HTR-8/SVneo (cell line): ENCODE measurements around the gene KEL.
A peak's percentile ranks its signal among the peaks of the same experiment; 100 is the strongest.

Experiments
- DNase-seq: peaks from one replicate; pipeline ENCODE4 v3.0.0; 2011; ENCODE audit warnings: low spot score, mixed read lengths; ENCODE audit not compliant: insufficient read length
- FAIRE-seq: peaks from 2 replicates; lab custom pipeline; 2011; peaks lifted over from hg19 to GRCh38; lab: Jason Lieb, UNC

Gene KEL

DNA sequence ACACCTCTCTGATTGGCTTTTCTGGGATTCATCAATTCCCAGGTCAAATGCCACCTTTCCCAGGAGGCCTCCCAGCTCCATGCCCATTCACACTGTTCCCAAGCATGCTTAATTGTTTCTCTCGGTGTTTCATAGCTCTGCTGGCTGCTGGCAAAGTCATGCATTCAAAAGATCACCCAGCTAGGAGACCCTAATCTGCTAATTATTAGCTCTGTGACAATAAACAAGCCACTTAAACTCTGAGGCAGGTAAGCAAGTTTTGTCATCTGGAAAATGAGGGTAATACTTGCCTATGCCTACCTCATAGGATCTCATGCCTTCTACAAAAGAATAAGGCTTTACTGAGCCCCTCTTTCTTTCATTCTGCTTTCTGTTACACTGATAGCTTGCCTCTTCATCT, 828 bp upstream of the KEL start:
- no peak for DNase-seq
- FAIRE-seq: no peak

- FAIRE-seq (no peak), DNase-seq (no peak)
These were observed 579 bp downstream of the KEL start for GRCh38 chr7:142961595-142961972.

DNA sequence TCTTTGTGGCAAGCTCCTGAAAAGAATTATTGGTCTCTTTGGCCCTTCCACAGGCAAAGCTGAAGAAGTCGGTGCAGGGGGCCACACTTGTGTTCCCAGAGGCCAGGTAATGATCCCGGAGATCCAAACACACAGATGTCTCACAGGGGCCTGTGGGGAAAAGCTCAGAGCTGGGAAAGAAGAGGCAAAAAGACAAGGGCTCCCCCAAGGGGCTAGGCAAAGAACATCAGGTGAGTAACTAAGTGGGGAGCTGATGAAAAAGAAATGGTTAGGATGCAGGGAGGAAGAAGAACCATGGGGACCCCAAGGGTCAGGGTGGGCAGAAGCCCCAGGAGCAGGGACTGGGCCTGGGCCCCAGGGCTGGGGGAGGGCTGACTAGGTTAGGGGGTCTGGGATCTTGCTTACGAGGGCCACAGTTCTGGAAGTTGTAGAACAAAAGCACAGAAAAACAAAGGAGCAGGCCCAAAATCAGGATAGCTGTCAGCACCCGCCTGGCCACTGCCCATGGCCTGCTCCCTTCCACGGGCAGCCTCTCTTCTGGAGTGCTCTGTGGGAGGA, 1.1 kb downstream of the KEL start:
- FAIRE-seq (no peak), DNase-seq (no peak)

GRCh38 chr7:142959202-142959601, 3.0 kb downstream of the KEL start:
- FAIRE-seq: no peak

GRCh38 chr7:142957723-142958122, 4.4 kb downstream of the KEL start:
- FAIRE-seq (no peak), DNase-seq (no peak)

More at GRCh38 chr7:142959202-142959601, 3.0 kb downstream of the KEL start:
- DNase-seq: no peak

- no peak for FAIRE-seq
These were observed 5.1 kb downstream of the KEL start for GRCh38 chr7:142956951-142957623.

DNA sequence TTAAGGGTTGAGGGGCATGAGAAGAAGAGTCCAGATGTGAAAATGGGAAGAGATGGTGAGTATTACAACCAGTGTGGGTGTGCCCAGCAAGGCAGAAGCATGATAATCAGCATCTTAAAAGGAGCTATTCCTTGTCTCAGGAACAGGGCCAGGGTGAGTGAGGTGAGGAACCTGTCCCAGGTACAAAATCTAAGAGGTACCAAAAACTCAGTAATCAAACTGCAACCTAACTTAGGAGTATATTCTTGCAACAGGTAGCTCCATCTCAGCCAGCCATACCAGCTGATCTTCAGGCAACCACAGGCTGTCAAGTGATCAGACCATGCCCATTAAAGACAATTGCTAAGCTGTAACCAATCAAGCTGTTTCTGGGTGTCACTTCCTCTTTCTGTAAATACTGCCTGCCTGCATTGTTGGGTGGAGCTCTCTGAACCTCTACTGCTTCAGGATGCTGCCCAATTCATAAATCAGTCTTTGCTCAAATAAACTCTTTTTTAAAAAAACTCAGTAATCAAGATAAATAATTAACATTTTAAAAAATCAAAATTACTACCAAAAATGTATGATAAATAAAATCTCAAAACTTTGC, 7.4 kb downstream of the KEL start:
- DNase-seq: no peak
- FAIRE-seq: no peak

More at GRCh38 chr7:142956951-142957623, 5.1 kb downstream of the KEL start:
- no peak for DNase-seq

GRCh38 chr7:142950235-142950634, 11.9 kb downstream of the KEL start:
- no peak for FAIRE-seq
- no peak for DNase-seq

GRCh38 chr7:142948603-142949002, 13.6 kb downstream of the KEL start:
- no peak for FAIRE-seq
- no peak for DNase-seq

DNA sequence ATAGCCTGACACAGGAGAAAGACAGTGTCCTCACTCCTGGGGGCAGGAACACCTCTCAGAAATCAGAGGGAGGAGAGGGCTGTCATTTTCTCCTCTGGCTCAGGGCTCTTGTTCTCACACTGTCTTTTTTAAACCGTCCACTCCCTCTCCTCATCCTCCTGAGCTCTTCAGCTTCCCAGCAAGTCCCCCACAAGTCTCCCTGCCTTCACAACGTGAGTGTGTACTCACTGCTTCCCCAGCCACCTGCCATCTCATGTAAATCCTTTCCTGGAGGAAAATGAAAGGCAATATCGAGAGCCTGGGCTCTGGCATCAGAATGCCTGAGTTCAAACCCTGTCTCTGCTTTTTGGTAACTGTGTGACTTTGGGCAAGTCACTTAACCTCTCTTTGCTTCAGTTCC, 17.2 kb downstream of the KEL start:
- DNase-seq (no peak), FAIRE-seq (no peak)

DNA sequence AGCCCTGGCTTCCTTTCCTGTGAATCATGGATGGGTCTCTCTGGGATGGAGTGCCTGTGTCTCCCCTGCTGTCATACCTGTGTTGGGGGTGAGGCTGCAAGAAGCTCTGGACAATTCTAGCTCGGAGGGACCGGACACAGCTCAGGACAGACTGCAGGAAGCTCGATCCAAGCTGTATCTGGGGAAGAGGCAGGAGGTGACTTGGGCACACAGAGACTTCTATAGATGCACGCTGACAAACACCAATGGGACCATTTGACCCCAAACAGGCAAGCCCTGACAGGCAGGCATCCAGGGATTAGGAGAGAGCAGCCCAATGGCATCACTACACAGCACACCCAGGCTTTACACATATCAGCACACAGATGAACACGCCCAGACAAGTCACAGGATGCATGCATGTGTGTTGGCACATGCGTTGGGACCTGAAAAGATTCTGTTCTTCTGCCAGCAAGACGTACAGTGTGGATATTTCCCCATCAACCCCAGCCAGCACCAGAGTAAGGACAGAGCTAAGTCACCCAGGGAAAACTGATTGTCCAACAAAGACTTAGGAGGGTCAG, 18.4 kb downstream of the KEL start:
- FAIRE-seq: no peak

DNA sequence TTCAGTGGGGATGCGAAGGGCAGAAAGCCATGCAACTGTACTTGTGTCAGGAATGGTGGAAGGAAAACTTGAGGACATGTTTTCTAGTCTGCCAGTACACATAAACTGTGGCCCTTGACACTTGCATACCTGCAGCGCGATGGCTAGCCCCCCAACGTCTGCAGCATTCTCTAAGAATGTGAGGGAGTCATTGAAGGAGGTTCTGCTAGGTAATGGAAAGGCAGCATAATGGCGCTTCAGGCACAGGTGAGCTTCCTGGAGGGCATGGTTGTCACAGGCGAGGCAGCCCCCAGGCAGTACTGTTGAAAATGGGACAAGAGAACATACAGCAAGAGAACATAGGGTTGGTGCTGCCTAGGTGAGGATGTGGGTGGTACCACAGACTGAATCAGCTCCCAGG, 19.4 kb downstream of the KEL start:
- DNase-seq (no peak), FAIRE-seq (no peak)

More for the DNA sequence above, 18.4 kb downstream of the KEL start:
- no peak for DNase-seq

DNA sequence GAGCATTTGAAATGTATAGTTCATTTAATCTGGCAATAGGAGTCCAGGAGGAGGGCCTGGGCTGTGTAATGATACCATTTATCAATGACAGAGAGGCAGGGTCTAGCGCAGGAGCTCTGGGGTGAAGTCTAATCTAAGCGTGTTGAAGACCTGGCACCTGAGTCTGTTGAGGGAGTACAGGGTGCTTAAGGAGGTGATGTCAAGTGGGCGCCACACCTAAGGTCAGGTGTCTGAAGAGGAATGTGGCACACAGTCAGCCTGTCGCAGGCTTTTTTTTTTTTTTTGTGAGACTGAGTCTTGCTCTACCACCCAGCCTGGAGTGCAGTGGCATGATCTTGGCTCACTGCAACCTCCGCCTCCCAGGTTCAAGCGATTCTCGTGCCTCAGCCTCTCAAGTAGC, 20.6 kb downstream of the KEL start:
- FAIRE-seq: no peak
- no peak for DNase-seq

- FAIRE-seq (no peak), DNase-seq (no peak)
These were observed 21.1 kb downstream of the KEL start for GRCh38 chr7:142940966-142941535.

DNA sequence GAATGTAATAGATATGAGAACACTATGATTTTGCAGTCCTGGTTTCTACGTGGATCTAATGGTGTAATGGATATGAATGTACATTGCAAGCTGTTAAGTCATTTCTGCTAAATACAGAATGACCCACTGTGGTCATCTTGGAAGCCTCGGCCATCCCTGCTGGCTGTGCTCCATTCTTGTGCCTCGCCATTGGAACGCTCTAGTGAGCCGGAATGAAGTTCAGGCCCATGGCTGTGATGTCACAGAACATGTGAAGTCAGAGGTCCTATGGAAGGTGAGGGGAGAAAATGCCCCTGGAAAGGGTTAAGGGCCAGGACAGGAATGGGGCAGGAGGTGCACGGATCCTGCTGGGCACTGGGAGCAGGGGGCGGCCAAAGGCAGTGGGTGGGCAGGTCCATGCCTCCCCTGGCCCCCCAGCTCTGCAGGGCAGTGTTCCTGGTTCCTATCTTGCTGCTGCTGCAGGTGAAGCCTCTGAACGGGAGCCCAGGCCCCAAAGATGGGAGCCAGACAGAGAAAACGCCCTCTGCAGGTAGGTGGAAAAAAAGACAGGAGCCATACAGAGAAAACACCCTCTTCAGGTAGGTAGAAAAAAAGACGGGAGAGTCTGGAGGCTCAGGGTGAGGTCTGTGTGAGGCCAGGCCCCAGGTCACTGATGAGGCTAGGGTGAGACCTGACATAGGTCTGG, 22.8 kb downstream of the KEL start, which contains the start of gene LLCFC1:
Gene LLCFC1, plus strand, starts transcription at position 259 of the 685 bp plus-strand sequence. Its CDS starts 138 bp downstream, at position 397.
- FAIRE-seq (no peak), DNase-seq (peak; percentile 5)

DNA sequence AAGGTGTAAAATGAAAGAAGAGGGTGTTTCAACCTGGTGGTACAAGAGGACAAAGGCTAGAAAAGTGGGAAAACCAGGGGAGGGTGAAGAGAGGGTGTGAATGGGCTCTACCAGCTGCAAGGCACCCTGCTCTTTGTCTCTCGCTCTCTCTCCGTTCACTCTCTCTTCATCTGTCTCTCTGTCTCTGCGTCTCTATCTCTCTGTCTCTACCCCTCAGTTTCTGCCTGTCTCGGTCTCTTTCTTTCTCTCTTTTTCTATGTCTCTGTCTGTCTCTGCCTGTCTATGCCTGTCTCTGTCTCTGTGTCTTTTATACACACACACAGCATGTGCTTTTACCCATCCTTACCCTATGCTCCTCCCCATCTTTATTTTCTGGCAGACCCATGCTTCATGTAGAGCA, 23.6 kb downstream of the KEL start:
- FAIRE-seq (no peak), DNase-seq (no peak)

GRCh38 chr7:142935941-142936565, 26.1 kb downstream of the KEL start:
- DNase-seq: no peak
- FAIRE-seq: no peak

DNA sequence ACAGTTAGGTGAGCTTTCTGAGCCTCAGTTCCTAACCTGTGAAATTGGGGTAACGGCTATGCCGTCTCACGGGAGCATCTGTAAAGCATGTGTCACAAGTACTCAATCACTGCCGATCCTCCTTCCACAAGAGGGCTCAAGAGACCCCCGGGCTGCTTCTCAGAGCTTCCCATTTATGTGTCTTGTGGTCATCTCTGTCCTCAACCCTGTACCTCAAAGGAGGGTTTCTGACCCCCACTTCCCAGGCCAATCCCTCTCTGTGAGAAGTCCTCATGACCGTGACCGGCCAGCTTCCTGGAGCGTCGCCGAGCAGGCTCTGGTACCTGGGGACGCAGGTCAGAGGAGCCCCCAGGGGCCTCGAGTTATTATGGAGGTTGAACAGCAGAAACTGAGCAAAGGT, 28.1 kb downstream of the KEL start:
- FAIRE-seq: no peak
- no peak for DNase-seq

DNA sequence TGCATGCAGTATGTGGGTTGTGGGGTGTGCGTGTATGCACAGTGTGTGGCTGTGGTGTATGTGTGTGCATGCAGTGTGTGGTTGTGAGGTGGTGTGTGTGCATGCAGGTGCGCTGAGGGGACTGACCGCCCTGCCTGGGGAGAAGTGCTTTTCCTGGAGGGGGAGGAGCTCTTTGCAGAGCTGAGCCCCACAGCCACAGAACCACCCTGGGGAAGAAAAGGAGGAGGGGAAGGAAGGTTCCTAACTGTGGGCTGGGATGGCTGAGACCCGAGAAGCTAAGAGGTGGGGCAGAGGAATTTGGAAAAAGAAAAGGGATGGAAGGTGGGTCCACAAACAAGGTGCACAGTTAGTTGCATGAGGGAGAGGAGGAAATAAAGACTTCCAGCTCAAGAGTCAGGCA, 28.5 kb downstream of the KEL start, which contains the start of gene TRPV5:
Gene TRPV5, minus strand, starts transcription at position 123 of the 400 bp plus-strand sequence. CDS start 287 bp downstream, outside the sequence.
- FAIRE-seq: no peak
- no peak for DNase-seq

DNA sequence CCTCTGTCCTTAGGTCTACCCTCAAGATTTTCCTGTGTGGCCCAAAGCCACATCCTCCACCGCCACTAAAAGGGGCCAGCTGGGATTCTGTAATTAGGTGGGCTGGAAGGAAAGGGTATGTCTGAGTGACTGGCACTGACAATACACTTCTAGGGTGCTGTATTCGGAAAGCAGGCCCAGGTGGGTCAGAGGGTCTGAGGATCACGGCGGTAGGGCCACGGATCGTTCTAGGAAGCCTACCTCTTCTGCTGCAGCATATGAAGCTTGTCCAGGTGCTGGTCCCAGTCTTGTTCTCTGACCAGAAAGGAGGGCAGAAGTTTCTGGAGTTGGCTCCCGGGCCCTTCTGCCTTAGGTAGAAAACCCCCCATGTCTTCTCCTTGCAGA, 29.1 kb downstream of the KEL start:
- DNase-seq (no peak), FAIRE-seq (no peak)
